SKM-1 treated with dmso at 0.1 percent for 144 hours (cell line): ENCODE data around the gene ARMC2.
"Not testable (repeated sequence)": the region's sequence is repeated elsewhere in the genome, so short reads cannot be mapped to it uniquely, and the experiment has no call there.

Source experiments
- DNase-seq: peaks from one replicate; lab custom pipeline; 2025; ENCODE audit not compliant: unreplicated experiment; lab: John Stamatoyannopoulos, UW

ARMC2 gene

DNA sequence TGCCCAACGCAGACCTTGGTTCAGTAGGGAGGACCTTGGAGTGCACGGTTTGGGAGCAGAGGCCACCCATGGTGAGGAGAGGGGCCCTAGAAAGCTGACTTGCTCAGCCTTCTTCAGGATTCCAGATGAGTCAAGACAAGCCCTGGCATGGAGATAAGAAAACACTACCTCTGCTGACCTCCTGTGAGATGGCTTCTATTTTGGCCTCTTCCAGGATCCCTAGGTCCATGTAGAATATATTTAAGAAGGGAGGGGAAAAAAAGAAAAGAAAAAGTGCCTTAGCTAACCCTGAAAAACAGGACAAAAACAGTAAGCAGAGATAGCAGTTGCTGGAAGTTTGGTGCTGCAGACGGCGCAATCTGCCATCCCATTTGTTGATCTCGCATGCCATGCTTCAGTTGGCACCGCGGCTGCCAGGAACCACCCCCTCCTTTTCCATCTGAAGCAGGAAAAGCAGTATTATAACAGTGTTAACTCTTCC is 100.0 kb downstream of the ARMC2 start:
- no peak for DNase-seq

DNA sequence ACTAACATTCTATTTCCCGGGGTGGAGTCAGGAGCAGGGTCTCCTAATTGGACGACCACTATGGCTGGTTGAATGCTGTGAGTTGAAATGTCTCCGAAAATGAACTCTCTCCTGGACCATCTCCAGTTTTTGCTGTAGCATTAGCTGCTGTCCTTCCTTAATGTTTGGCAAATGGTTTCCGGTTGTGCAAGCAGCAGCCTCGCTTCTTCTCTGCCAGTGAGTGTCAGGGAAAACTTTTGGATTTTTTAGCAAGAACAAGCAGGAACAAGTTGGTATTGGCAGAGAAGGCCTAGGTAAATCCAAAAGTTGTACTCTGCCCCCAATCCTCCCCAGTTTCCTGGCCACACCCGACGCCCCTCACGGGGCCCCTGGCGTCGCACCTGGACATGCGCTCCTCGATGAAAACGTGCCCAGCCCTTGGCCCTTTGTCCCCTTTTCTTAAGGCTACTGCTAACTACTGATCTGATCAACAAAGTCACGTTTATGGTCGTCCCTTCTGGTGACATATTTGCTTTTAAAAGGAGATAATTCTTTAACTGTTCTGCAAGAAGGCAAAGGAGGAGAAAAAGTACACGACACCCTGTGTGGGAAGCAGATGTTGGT is 103.2 kb downstream of the ARMC2 start:
- DNase-seq, result no peak

DNA sequence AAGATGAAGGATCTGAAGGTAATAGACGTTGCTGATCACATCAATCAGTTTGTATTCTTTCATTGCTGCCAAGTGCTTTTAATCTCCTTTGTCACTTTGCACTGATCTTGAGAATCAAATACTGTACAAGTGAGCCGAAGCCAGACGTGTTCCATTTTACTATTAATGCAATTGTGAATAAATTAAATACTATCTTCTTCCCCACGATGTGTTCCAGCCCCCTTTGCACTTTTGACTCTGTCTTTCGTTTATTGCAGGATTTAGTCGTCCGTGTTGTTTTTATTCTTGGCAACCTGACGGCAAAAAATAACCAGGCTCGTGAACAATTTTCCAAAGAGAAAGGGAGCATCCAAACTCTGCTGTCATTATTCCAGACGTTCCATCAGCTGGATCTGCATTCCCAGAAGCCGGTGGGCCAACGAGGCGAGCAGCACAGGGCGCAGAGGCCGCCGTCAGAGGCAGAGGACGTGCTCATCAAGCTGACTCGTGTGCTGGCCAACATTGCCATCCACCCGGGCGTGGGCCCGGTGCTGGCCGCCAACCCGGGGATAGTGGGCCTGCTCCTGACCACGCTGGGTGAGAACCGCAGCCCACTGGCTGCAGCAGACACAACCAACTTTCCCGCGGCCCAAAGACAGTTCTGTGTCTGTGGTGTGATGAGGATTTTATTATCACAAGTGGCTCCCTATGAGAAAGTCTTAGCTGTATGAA is 104.7 kb downstream of the ARMC2 start:
- DNase-seq, result no peak

DNA sequence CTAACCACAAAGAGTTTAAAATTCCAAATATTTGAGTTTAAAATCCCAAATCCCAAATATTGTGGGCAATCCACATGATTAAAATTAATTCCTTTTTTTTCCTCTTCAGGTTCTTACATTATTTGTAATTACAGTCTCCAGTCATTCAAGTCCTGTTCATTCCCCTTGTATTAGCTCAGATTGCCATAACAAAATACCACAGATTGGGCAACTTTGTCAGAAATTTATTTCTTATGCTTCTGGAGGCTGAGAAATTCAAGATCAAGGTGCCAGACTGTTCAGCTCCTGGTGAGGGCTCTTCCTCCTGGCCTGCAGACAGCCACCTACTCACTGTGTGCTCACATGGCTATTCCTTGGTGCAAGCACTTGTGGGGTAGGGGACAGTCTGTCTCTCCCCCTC is 105.5 kb downstream of the ARMC2 start:
- DNase-seq, result no peak

DNA sequence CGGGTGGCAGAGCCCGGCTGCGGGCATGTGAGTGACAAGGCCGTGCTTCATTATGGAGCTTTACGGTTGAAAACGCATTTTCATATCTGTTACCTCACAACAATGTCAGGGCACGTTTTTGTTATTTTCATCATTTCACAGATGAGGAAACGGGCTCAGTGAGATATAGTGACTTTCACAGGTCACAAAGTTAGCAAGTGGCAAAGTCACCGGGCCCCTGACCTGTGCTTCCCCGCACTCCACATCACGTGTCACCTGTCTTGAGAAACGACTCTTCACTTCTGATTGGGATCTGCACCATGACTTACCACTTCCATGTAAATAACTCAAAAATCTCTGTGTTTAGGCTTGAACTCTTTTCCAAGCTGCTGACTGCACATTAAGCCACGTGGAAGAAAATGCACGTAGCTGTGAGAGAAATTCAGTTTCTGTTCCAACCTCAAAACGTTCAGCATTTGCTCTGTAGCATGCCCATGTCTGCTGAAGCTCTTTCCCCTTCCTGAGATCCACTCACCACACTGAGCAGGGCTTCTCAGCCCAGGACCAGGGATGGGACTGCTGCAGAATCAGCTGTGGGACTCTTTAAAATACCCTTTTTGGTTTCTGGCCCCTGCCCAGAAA is 107.2 kb downstream of the ARMC2 start:
- DNase-seq, result no peak

DNA sequence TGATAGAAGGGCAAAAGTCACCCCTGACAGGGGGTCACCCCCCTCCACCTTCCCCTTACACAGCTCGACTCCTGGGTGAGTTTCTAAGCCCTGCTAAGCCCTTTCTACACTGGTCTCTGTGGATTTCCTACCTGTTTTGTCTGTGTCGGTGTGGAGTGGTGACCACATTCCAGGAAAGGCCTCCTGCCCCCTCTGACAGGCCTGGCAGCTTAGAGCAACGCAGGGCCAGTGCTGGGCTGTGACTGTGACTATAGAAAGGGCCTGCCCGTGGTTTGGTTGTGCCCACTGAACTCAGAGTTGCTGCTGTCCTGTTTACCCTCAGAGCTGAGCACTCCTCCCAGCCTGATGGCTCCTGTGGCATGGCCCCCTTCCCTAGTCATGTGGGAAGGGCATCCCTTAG is 109.0 kb downstream of the ARMC2 start:
- DNase-seq, result no peak

DNA sequence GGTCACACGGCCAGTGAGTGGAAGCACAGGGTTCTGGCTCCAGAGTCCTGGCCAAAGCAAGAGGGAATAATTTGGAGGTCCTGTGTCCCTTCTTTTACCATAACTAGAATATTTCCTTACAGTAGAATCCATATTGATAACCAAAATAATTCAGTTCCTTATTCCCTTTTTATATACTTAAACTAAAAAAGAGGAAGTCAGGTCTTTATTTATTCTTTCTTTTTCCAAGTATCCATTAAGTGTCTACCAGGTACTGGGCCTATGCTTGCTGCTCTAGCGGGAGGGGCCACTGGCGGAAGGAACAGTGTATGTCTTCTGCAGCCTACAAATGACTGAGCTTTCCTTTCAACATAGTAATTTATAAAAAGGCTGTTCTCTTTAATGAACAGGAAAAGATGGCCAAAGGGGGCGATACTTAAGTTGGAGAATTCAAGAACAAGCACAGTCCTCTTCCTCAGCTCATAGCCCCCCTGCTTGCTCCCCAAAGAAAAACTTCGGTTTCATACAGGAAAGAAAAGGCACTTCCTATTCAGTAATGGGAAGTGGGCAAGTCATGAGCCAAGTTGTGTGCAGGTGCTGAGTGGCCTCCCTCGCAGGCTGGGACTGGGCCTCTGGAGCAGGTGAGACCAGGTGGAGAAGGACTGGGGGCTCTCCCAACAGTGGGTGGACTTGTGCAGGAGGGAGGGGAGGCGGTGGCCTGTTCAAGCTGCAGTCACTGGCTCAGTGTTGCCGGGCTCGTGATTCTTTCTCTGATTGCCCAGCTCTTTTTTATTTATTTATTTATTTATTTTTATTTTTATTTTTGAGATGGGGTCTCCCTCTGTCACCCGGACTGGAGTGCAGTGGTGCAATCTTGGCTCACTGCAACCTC is 110.9 kb downstream of the ARMC2 start:
- DNase-seq, result peak; percentile 17

DNA sequence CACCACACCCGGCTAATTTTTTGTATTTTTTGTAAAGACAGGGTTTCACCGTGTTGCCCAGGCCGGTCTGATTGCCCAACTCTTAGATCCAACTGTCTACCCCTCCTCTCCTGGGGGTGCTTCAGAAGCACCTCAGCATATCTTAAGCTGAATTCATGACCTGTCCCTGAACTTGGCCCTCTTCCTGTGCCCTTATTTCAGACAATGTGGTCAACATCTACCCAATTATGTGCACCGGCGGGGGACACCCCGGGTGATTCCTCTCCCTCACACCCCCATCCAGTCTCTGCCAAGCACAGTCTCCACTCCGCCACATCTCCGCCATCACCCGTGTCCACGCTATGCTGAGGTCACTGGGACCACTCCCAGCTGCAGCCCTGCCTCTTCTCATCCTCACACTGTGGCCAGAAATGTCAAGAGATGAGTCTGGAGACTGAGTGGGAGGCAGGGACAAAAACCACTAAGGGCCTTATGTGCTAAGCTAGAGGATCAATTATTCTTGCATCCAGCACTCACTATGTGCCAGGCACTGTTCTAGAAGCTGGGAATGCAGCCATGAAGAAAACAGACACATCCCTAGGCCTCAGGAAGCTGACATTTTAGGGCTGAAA is 111.9 kb downstream of the ARMC2 start:
- peak; percentile 31 for DNase-seq

DNA sequence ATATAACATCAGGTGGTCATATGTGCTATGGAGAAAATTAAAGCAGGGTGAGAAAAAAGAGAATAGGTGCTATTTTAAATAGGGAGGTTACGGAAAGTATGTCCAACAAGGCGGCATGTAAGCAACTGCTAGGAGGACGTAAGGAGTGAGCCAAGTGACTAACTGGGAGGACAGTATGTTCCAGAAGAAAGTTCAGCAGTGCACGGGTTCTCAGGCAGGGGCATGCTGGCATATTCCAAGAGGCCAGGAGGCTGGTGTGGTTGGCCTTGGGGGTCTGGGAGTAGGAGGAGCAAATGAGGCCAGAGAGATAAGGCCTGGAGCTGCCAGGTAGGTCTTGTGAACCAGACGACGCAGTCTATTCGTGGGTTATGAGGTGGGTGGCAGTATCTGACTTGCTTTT is 112.4 kb downstream of the ARMC2 start:
- DNase-seq, result no peak

DNA sequence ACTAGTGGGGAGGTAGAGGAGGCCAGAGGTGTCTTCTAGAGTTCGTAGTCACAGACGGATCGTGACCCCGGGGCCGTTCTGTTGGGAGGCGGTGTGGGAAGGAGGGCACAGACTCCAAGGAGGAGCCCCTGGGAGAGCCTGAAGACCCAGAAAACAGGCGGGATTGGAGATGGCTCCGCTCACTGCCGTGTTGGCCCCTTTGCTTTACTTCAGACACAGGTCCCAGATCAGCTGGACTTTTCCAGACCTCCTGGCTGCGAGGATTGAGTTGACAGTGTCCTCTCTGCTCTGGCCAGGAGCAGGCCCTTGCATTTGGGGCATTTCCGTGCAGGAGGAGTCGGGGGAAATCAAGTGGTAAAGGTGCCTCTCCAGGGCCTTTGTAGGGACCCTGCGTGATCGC is 112.9 kb downstream of the ARMC2 start:
- no peak for DNase-seq

DNA sequence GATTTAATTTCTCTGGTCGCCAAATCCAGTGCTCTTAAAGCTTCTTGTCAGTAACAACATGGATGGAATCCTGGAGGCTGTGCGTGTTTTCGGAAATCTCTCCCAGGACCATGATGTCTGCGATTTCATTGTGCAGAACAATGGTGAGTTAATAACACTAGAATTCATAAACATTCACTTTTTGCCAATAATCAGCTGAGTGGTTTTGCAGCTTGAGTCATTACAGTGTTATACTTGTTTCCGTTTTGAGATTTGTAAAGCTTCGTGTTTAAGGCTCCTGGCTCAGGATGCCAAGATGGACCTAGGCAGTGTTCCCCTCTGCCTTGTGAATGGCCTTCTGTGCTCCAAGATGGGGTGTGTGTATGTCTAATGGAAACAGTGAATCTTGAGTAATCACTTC is 113.8 kb downstream of the ARMC2 start:
- no peak for DNase-seq

DNA sequence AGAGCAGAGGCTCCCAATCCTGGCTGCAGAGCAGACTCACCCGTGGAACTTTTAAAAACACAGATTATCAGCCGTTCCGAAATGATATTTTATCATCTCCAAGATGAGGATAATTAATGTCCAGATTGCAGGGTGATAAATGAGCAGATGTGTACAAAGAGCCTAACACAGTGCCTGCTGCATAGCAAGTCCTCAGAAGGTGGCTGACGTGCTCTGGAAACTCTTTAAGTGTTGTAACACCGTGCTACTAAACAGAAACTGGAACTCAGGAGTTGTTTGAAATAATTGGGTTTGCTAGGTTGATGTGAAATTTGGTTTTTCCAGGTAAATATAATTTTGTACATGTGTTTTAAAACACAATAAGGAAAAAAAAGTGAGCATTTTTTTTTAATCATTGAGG is 118.0 kb downstream of the ARMC2 start:
- peak; percentile 15 for DNase-seq

DNA sequence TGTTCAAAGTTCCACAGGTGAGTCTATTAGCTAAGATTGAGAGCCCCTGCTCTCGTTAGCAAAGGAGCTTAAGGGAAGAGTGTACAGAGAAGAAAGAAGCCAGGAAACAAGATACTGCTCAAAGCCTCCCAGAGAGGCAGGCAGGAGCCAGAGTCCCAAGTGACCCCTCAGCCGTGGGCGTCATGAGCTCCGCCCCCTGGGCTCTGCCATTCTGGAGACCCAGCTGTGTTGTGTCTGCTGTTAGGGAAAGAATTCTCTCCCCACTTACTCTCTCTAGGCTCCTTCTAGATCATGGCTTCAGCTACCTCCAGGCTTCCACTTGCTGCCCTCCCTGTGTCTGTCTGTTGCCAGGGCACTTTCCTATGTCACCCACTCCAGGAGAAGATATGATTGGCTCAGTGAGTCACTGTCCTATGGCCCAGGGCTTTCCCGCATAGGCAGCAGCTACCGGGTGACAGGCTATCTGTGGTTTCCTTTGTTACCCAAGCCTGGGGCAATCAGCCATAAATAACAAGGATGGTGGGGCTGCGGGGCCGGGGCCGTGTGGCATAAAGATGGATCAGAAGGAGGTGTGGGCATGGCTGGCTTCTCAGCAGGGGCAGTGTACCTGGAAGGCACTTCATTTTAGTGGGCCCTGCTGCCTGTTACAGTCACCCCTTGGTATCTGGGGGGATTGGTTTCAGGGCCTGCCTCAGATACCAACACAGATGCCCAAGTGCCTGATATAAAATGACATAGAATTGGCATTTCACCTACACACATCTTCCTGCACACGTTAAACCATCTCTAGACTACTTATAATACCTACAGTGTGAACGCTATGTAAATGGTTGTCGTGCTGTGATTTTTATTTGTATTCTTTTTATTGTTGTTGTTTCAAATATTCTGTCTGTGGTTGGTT is 118.9 kb downstream of the ARMC2 start:
- peak; percentile 91 for DNase-seq

DNA sequence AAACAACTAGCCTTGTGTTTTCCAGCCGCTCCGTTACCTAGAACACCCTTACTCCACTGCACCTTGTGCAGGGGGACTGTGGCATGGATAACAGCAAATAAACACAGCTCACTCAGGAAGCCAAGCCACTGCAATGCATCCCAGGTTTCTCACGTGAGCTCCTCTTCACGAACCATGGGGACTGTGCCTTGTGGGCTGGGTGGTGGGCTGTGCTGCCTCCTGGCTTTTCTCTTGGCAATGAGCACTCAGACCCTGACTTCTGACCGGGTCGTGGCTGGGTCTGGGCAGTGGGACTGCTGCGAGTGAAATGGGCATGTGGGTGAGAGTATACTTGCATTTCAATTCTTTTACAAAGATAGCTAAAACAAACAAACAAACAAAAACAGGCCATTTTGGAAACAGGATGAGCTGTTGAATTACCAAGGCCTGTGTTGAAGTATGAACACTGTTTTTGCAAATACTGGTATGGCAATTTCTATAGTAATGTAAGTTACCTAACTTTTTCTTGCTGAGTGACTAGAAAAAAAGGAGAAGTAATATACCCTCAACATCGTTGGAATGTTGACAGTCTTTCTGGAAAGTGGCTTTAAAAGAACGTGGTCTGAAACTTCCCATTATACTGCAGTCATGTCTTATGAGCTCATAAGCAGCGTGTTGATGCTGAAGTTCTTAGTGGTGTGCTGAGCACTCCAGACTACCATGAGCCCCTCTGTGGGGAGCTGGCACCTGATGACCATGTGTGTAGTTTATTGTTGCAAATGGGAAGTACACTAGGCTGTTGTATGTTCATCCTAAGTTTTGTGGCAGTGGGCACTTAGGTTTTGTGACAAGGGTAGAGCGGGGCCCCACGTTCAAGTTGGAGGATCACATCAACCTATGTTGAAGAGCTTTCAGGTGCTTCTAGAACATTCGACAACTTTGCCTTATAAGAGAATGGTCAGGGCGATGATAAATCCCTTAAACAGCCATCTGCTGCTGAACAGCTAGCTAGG is 120.4 kb downstream of the ARMC2 start:
- peak; percentile 81 for DNase-seq

DNA sequence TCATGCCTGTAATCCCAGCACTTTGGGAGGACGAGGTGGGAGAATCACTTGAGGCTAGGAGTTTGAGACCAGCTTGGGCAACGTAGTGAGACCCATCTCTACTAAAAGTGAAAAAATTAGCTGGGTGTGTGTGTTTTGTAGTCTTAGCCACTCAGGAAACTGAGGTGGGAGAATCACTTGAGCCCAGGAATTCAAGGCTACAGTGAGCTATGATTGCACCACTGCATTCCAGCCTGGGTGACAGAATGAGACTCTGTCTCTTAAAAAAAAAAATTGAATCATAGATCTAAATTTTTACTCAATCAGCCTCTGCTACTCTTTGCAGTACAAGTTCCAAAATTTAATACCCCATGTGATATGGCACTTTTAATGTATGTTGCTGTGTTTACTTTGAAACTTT is 121.6 kb downstream of the ARMC2 start:
- no peak for DNase-seq

DNA sequence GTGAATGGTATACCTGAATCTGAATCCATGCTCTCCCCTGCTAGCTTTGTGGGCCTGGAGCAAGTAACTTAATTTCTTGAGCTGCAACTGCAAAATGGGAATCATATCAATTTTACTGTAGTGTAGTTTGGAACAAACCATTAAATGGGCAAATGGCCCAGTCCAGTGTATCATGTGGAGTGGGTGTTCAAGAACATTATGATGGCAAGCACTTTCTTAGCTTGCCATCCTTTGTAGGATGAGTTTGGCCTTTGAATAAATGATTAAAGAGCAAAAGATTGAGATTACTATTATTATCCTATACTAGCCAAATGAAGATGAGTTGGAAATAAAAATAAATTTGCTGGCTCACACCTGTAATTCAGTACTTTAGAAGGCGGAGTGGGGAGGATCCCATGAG is 126.0 kb downstream of the ARMC2 start:
- no peak for DNase-seq

DNA sequence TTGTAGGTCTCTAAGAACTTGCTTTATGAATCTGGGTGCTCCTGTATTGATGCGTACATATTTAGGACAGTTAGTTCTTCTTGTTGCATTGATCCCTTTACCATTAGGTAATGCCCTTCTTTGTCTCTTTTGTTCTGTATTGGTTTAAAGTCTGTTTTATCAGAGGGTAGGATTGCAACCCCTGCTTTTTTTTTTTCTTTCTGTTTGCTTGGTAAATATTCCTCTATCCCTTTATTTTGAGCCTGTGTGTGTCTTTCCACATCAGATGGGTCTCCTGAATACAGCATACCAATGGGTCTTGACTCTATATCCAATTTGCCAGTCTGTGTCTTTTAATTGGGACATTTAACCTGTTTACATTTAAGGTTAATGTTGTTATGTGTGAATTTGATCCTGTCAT is 130.4 kb downstream of the ARMC2 start:
- DNase-seq, result not testable (repeated sequence)

DNA sequence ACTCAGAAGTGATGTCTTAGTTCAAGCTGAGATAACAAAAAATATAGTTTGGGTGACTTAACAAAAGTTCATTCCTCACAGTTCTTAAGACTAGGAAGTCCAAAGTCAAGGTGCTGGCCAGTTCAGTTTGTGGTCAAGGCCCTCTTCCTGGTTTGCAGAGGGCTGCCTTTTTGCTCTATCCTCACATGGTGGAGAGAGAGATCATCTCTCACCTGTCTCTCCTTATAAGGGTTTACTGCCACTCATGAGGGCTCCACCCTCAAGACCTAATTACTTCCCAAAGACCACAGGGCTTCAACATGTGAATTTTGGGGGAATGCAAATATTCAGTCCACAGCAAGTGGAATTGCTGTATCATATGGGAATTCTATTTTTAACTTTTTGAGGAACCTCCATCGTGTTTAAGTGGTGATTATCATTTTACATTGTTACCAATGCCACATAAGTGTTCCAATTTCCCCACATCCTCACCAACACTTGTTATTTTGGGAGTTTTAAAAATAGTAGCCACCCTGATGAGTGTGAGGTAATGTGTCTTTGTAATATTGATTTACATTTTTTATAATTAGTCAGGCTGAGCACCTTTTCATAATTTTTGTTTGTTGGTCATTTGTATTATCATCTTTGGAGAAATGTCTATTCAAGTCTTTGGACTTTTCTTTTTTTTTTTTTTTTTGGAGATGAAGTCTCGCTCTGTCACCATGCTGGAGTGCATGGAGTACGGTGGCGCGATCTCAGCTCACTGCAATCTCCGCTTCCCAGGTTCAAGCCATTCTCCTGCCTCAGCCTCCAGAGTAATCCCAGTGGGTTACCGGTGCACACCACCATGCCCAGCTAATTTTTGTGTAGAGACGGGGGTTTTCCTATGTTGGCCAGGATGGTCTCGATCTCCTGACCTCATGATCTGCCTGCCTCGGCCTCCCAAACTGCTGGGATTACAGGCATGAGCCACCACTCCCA is 134.2 kb downstream of the ARMC2 start:
- no peak for DNase-seq
